Activated CD4-positive, alpha-beta T cell treated with anti-CD3 and anti-CD28 coated beads, Interleukin-2, amount 10 ng/mL, durations not matched to agents 7 days and 5 days (primary cell): ENCODE data around the gene NEDD9. TPM values are rescaled to one million over a fixed set of nuclear protein-coding genes. Genes with fewer than 3 reads are reported as not detected.

Source experiments
- CTCF ChIA-PET: fragments of 350-600 bp; sonication (Branson Sonifier 250); formaldehyde crosslinking; loops from one replicate; lab custom pipeline; 2021; ENCODE audit warnings: antibody characterized with exemption; lab: Charles Lee
- POLR2A ChIA-PET: fragments of 350-600 bp; sonication (Branson Sonifier 250); formaldehyde crosslinking; loops from one replicate; lab custom pipeline; 2021; ENCODE audit warnings: antibody characterized with exemption; lab: Charles Lee
- DNase-seq: peaks from one replicate; pipeline ENCODE4 v3.0.0-alpha.2; 2020
- H3K27ac Mint-ChIP-seq: one replicate; pipeline ENCODE4 v1.8.0; 2021; ENCODE audit warnings: mild to moderate bottlenecking, moderate library complexity, mixed read lengths
- H3K27me3 Mint-ChIP-seq: one replicate; pipeline ENCODE4 v1.8.0; 2021; ENCODE audit warnings: mixed read lengths
- H3K36me3 Mint-ChIP-seq: one replicate; pipeline ENCODE4 v1.8.0; 2021; ENCODE audit warnings: low read depth, mixed read lengths
- H3K4me1 Mint-ChIP-seq: one replicate; pipeline ENCODE4 v1.8.0; 2021; ENCODE audit warnings: mixed read lengths
- H3K4me3 Mint-ChIP-seq: one replicate; pipeline ENCODE4 v1.8.0; 2021; ENCODE audit warnings: mild to moderate bottlenecking, moderate library complexity, mixed read lengths
- H3K9me3 Mint-ChIP-seq: one replicate; pipeline ENCODE4 v1.8.0; 2021; ENCODE audit warnings: mixed read lengths
- total RNA-seq, 2 experiments: library from RNA; stranded (reverse); gene quantifications; one replicate each; pipeline ENCODE4 v1.2.3, GENCODE V29; 2021

The NEDD9 gene
- total RNA-seq, 2 experiments from 2014 or later: 42.7 to 47.7 TPM

GRCh38 chr6:11209369-11209768 is 23.1 kb downstream of the NEDD9 start:
- ChIA-PET CTCF (no interaction called here), POLR2A (no interaction called here)
- no peak for DNase-seq
- Mint-ChIP-seq H3K27me3 (no peaks in the 10 kb centered on the region), H3K36me3 (peaks cover 71% of the 10 kb centered on the region), H3K4me3 (no peak overlapping the region), H3K27ac (peak overlapping the region; percentile 14), H3K9me3 (no peaks in the 10 kb centered on the region), H3K4me1 (peaks cover 46% of the 10 kb centered on the region)

- no peaks in the 10 kb centered on the region for H3K9me3 Mint-ChIP-seq
Observed at GRCh38 chr6:11208854-11209253, 23.6 kb downstream of the NEDD9 start.

GRCh38 chr6:11208267-11208666 is 24.2 kb downstream of the NEDD9 start:
- ChIA-PET CTCF (interaction anchor here (1.0 to 1.5 kb wide), 4 partner anchors 8 to 24 kb away, joined by 3 to 6 read pairs (median 4); partner anchors contain the start of gene NEDD9), POLR2A (no interaction called here)
- Mint-ChIP-seq H3K27me3 (no peaks in the 10 kb centered on the region), H3K36me3 (peaks cover 75% of the 10 kb centered on the region), H3K4me3 (no peak overlapping the region), H3K9me3 (no peaks in the 10 kb centered on the region), H3K27ac (no peak overlapping the region), H3K4me1 (peaks cover 57% of the 10 kb centered on the region)
- DNase-seq: no peak

More at GRCh38 chr6:11208854-11209253, 23.6 kb downstream of the NEDD9 start:
- ChIA-PET POLR2A (no interaction called here), CTCF (interaction anchor here (1.1 to 1.5 kb wide), 3 partner anchors 14 to 24 kb away, joined by 3 to 6 read pairs (median 4); partner anchors contain the start of gene NEDD9)
- Mint-ChIP-seq H3K36me3 (peaks cover 74% of the 10 kb centered on the region), H3K4me1 (peaks cover 51% of the 10 kb centered on the region), H3K27me3 (no peaks in the 10 kb centered on the region), H3K27ac (no peak overlapping the region), H3K4me3 (no peak overlapping the region)
- DNase-seq: no peak

GRCh38 chr6:11207199-11207968 is 25.1 kb downstream of the NEDD9 start:
- H3K4me1 Mint-ChIP-seq: peaks cover 61% of the 10 kb centered on the region
- peaks cover 2% of the 10 kb centered on the region for H3K9me3 Mint-ChIP-seq
- H3K27ac Mint-ChIP-seq: no peak overlapping the region
- H3K4me3 Mint-ChIP-seq: no peak overlapping the region
- no peak for DNase-seq
- CTCF ChIA-PET: interaction anchor here (0.5 to 1.5 kb wide), 5 partner anchors 9 to 119 kb away, joined by 3 to 6 read pairs (median 4); no protein-coding TSS in a partner anchor
- POLR2A ChIA-PET: no interaction called here
- no peaks in the 10 kb centered on the region for H3K27me3 Mint-ChIP-seq
- peaks cover 70% of the 10 kb centered on the region for H3K36me3 Mint-ChIP-seq

GRCh38 chr6:11206576-11206975 is 25.9 kb downstream of the NEDD9 start:
- CTCF ChIA-PET: interaction anchor here (0.5 to 0.7 kb wide), 2 partner anchors 32 to 118 kb away, joined by 3 read pairs; no protein-coding TSS in a partner anchor
- POLR2A ChIA-PET: no interaction called here
- peaks cover 2% of the 10 kb centered on the region for H3K9me3 Mint-ChIP-seq

GRCh38 chr6:11204794-11205366 is 27.6 kb downstream of the NEDD9 start:
- CTCF ChIA-PET: interaction anchor here (0.9 kb wide), 1 partner anchor 8 kb away, joined by 4 read pairs; no protein-coding TSS in a partner anchor
- no peak overlapping the region for H3K4me3 Mint-ChIP-seq
- H3K27me3 Mint-ChIP-seq: no peaks in the 10 kb centered on the region
- POLR2A ChIA-PET: no interaction called here
- peaks cover 8% of the 10 kb centered on the region for H3K9me3 Mint-ChIP-seq
- H3K4me1 Mint-ChIP-seq: peaks cover 67% of the 10 kb centered on the region
- DNase-seq: no peak
- no peak overlapping the region for H3K27ac Mint-ChIP-seq
- peaks cover 72% of the 10 kb centered on the region for H3K36me3 Mint-ChIP-seq

More at GRCh38 chr6:11206576-11206975, 25.9 kb downstream of the NEDD9 start:
- Mint-ChIP-seq H3K36me3 (peaks cover 69% of the 10 kb centered on the region), H3K4me1 (peaks cover 61% of the 10 kb centered on the region), H3K27ac (no peak overlapping the region), H3K4me3 (no peak overlapping the region), H3K27me3 (no peaks in the 10 kb centered on the region)
- no peak for DNase-seq

- no peak for DNase-seq
- Mint-ChIP-seq H3K4me1 (peaks cover 69% of the 10 kb centered on the region), H3K4me3 (no peak overlapping the region), H3K9me3 (peaks cover 8% of the 10 kb centered on the region), H3K36me3 (peaks cover 73% of the 10 kb centered on the region), H3K27ac (peak overlapping the region; percentile 93), H3K27me3 (no peaks in the 10 kb centered on the region)
- ChIA-PET POLR2A (no interaction called here), CTCF (interaction anchor here (0.9 to 1.6 kb wide), 3 partner anchors 9 to 292 kb away, joined by 3 to 4 read pairs (median 3); no protein-coding TSS in a partner anchor)
Observed at GRCh38 chr6:11204005-11204399, 28.5 kb downstream of the NEDD9 start.

- peak overlapping the region; percentile 93 for H3K27ac Mint-ChIP-seq
- ChIA-PET POLR2A (no interaction called here), CTCF (interaction anchor here (0.9 to 1.6 kb wide), 5 partner anchors 9 to 292 kb away, joined by 3 to 5 read pairs (median 3); no protein-coding TSS in a partner anchor)
- peaks cover 73% of the 10 kb centered on the region for H3K4me1 Mint-ChIP-seq
- peaks cover 76% of the 10 kb centered on the region for H3K36me3 Mint-ChIP-seq
- DNase-seq: no peak
- H3K4me3 Mint-ChIP-seq: peak overlapping the region; percentile 20
- no peaks in the 10 kb centered on the region for H3K27me3 Mint-ChIP-seq
- peaks cover 9% of the 10 kb centered on the region for H3K9me3 Mint-ChIP-seq
Observed at GRCh38 chr6:11203306-11204004, 29.0 kb downstream of the NEDD9 start.

GRCh38 chr6:11202513-11203305 is 29.8 kb downstream of the NEDD9 start:
- Mint-ChIP-seq H3K9me3 (peaks cover 11% of the 10 kb centered on the region), H3K27me3 (no peaks in the 10 kb centered on the region), H3K4me3 (peak overlapping the region; percentile 20), H3K27ac (peak overlapping the region; percentile 93), H3K36me3 (peaks cover 77% of the 10 kb centered on the region), H3K4me1 (peaks cover 77% of the 10 kb centered on the region)
- CTCF ChIA-PET: interaction anchor here (0.7 to 1.6 kb wide), 7 partner anchors 9 to 293 kb away, joined by 3 to 5 read pairs (median 3); no protein-coding TSS in a partner anchor
- peak; percentile 58 for DNase-seq
- POLR2A ChIA-PET: no interaction called here

- Mint-ChIP-seq H3K27ac (peak overlapping the region; percentile 3), H3K4me3 (no peak overlapping the region)
- CTCF ChIA-PET: interaction anchor here (0.7 to 1.6 kb wide), 5 partner anchors 10 to 212 kb away, joined by 3 to 5 read pairs (median 3); no protein-coding TSS in a partner anchor
Observed at GRCh38 chr6:11201772-11202512, 30.5 kb downstream of the NEDD9 start.

GRCh38 chr6:11201015-11201414 is 31.5 kb downstream of the NEDD9 start:
- ChIA-PET CTCF (no interaction called here), POLR2A (no interaction called here)
- Mint-ChIP-seq H3K27ac (no peak overlapping the region), H3K27me3 (no peaks in the 10 kb centered on the region), H3K4me3 (no peak overlapping the region), H3K36me3 (peaks cover 78% of the 10 kb centered on the region), H3K4me1 (peaks cover 80% of the 10 kb centered on the region), H3K9me3 (peaks cover 11% of the 10 kb centered on the region)
- no peak for DNase-seq

More at GRCh38 chr6:11201772-11202512, 30.5 kb downstream of the NEDD9 start:
- H3K4me1 Mint-ChIP-seq: peaks cover 77% of the 10 kb centered on the region
- H3K9me3 Mint-ChIP-seq: peaks cover 11% of the 10 kb centered on the region
- no peaks in the 10 kb centered on the region for H3K27me3 Mint-ChIP-seq
- DNase-seq: no peak
- H3K36me3 Mint-ChIP-seq: peaks cover 77% of the 10 kb centered on the region
- POLR2A ChIA-PET: no interaction called here
